ENCODE results near the gene ADCY1.
A peak's percentile ranks its signal among the peaks of the same experiment; 100 is the strongest.

ADCY1 gene

GRCh38 chr7:45578022-45578421, 3.9 kb downstream of the ADCY1 start:
- no peak for DNase-seq

GRCh38 chr7:45578467-45578866, 4.3 kb downstream of the ADCY1 start:
- no peak for DNase-seq

GRCh38 chr7:45579391-45579801, 5.2 kb downstream of the ADCY1 start:
- no peak for DNase-seq

GRCh38 chr7:45580053-45580872, 6.1 kb downstream of the ADCY1 start:
- peak; percentile 81 for DNase-seq

- no peak for DNase-seq
These were observed 7.2 kb downstream of the ADCY1 start for GRCh38 chr7:45581271-45581780.

- no peak for DNase-seq
These were observed 8.1 kb downstream of the ADCY1 start for GRCh38 chr7:45582136-45582749.

GRCh38 chr7:45582868-45583277, 8.7 kb downstream of the ADCY1 start:
- DNase-seq: no peak

- no peak for DNase-seq
These were observed 9.1 kb downstream of the ADCY1 start for GRCh38 chr7:45583296-45583695.

- no peak for DNase-seq
These were observed 10.4 kb downstream of the ADCY1 start for GRCh38 chr7:45584261-45585210.

- DNase-seq: no peak
These were observed 11.5 kb downstream of the ADCY1 start for GRCh38 chr7:45585628-45586027.

- DNase-seq: no peak
These were observed 12.7 kb downstream of the ADCY1 start for GRCh38 chr7:45586542-45587520.

GRCh38 chr7:45588466-45588865, 14.3 kb downstream of the ADCY1 start:
- no peak for DNase-seq

GRCh38 chr7:45589061-45589460, 14.9 kb downstream of the ADCY1 start:
- DNase-seq: no peak

- no peak for DNase-seq
These were observed 15.9 kb downstream of the ADCY1 start for GRCh38 chr7:45589915-45590678.

- no peak for DNase-seq
These were observed 16.5 kb downstream of the ADCY1 start for GRCh38 chr7:45590679-45591057.

- no peak for DNase-seq
These were observed 17.1 kb downstream of the ADCY1 start for GRCh38 chr7:45591101-45591906.

GRCh38 chr7:45592230-45592991, 18.2 kb downstream of the ADCY1 start:
- no peak for DNase-seq

GRCh38 chr7:45593121-45593541, 19.0 kb downstream of the ADCY1 start:
- DNase-seq: no peak

- no peak for DNase-seq
These were observed 19.7 kb downstream of the ADCY1 start for GRCh38 chr7:45593877-45594276.
